GM18873 (cell line): ENCODE measurements around the gene CR1.
"Not testable (repeated sequence)": the region's sequence is repeated elsewhere in the genome, so short reads cannot be mapped to it uniquely, and the experiment has no call there.

ENCODE experiments used
- ATAC-seq: cut with Tn5 transposase; IDR thresholded peaks from one replicate; pipeline ENCODE4 v1.9.1; 2021; ENCODE audit warnings: mild to moderate bottlenecking, moderate library complexity, moderate number of reproducible peaks; ENCODE audit not compliant: unreplicated experiment, low FRiP score

The CR1 gene

DNA sequence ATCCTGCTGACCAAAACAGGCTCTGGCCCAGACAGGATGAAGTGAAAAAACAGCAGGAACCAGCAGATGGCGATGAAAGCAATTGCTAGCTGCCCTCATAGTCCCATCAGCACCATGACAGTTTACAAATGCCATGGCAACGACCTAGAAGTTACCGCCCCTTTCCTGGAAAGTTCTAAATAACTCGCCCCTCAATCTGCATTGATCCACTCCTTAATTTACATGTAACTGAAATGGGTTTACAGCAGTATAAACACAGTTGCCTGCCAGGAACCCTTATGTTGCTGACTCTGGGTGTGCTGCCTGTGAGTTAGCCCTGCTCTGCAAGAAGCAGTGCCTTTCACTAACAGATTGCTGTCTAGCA is 83.5 kb downstream of the CR1 start:
- no peak for ATAC-seq

DNA sequence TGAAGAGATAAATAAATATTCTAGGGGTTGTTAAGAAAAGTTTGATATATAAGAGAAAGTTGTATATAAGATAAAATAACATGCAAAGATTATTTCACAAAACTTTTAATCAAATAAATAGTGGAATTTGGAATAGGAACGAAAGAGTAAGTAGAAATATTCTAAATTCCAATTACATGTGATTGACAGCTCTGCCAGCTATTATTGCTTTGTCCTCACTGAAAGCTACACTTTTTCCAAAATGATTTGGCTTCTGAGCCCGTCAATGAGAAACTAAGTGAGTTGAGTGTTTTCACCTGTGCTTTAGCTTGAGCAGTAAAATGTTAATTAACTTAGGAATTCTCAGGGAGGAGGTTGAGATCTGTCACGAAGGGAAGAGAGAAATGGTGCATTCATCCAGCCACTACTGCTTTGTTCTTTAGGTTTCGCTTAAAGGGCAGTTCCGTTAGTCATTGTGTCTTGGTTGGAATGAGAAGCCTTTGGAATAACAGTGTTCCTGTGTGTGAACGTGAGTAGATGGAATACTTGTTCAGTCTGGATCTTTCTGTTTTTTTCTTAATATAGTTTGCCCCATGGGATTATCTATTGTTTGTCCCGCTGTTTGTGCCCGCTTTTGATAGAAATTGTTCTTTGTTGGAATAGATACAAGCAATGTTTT is 85.7 kb downstream of the CR1 start:
- no peak for ATAC-seq

DNA sequence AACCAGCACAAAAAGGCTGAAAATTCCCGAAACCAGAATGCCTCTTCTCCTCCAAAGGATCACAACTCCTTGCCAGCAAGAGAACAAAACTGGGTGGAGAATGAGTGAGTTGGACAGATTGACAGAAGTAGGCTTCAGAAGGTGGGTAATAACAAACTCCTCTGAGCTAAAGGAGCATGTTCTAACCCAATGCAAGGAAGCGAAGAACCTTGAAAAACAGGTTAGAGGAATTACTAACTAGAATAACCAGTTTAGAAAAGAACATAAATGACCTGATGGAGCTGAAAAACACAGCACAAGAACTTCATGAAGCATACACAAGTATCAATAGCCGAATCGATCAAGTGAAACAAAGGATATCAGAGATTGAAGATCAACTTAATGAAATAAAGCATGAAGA is 93.5 kb downstream of the CR1 start:
- ATAC-seq, result not testable (repeated sequence)

DNA sequence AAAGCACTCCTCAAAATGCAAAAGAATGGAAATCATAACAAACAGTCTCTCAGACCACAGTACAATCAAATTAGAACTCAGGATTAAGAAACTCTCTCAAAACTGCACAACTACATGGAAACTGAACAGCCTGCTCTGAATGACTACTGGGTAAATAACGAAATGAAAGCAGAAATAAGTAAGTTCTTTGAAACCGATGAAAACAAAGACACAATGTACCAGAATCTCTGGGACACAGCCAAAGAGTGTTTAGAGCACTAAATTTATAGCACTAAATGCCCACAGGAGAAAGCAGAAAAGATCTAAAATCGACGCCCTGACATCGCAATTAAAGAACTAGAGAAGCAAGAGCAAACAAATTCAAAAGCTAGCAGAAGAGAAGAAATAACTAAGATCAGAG is 95.2 kb downstream of the CR1 start:
- ATAC-seq, result not testable (repeated sequence)

DNA sequence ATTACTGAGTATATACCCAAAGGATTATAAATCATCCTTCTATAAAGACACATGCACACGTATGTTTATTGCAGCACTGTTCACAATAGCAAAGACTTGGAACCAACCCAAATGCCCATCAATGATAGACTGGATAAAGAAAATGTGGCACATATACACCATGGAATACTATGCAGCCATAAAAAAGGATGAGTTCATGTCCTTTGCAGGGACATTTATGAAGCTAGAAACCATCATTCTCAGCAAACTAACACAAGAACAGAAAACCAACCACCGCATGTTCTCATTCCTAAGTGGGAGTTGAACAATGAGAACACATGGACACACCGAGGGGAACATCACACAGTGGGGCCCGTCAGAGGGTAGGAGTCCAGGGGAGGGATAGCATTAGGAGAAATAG is 98.1 kb downstream of the CR1 start:
- not testable (repeated sequence) for ATAC-seq

DNA sequence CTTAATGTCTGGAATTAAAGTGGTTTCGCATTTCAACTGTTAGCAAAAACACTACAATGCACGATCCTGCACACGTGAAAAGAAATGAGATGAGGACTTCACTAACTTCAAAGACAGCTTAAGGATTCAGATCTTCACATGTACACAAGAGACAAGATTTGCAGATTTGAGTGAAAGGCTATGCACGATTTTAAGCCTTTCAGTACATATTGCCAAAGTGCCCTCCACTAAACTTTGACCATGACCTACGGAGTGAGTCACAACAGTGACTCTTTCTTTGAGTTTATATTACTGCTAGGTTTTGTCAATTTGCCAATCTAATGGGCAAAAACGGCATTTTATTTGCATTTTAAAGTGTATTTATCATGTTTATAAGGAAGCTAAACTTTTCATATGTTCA is 107.8 kb downstream of the CR1 start:
- ATAC-seq, result no peak

DNA sequence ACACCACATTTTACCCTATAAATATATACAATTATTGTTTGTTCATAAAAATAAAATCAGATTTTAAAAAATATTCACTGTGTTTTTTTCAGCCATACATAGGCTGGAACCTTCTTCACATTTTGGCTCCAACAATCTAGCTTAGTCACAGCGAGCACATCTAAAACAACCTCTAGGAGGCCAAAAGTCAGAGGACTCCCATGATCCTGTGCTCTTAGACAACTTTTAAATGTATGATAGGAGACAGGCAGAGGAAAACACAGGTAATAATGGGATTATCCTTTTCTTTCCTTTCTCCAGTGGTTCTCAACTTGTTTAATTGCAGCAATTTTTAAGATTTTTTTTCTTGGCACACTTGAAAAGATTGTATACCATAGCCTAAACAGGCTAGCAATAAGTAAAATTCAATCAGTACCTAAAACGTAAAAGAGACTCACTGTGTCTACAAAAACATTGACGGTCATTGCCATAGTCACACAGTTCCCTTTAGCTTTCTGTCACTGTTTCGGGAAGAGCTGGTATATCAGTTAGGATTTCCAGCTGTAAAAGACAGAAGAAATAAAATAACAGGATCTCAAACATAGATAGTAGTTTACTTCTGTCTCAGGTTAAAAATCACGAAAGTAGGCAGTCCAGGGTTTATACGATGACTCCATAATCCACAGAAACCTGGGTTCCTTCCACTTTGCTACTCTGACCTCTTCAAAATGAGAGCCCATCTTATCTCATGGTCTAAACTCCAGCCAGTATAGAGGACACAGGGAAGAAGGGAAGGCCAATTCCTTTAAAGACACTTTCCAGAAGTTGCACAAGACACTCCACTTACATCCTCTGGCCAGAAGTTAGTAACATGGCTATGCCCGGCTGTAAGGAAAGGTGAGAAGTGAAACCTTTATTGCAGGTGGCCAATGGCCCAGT is 109.7 kb downstream of the CR1 start:
- ATAC-seq, result no peak

DNA sequence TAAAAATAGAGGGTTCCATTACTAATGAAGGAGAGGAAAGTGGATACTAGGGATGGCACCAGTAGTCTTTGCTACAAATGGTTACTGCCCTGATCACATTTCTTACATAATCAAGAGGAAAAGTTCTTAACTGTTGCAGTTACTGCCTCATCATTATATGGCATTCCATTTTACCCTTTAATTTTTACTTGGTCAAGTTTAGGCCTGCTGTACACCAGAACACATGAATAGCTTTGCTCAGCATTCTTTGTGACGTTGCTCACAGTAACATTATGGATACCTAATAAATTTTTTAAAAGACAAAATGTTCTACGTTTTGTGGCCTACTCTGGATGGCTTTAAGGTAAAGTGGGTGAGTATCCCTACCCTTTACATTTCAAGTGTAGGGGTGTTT is 110.4 kb downstream of the CR1 start:
- ATAC-seq, result no peak

DNA sequence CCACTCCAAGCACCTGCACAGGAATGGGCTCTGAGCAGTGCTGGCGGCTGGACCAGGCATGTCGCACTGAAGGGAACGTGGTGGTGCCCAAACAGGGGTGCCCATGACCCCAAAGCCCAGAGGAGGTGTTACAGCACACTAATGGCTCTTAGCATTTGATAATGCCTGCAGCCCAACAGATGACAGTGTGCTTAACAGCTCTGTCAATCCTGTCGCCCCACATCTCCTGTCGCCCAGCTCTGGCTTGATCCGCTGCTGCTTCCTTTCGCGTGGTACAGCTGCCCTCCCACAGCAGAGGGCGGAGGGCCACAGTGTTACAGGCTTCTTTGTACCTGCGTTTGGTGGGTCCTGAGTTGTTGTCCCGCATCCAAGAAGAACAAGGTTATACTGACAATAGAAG is 116.8 kb downstream of the CR1 start:
- ATAC-seq, result no peak

DNA sequence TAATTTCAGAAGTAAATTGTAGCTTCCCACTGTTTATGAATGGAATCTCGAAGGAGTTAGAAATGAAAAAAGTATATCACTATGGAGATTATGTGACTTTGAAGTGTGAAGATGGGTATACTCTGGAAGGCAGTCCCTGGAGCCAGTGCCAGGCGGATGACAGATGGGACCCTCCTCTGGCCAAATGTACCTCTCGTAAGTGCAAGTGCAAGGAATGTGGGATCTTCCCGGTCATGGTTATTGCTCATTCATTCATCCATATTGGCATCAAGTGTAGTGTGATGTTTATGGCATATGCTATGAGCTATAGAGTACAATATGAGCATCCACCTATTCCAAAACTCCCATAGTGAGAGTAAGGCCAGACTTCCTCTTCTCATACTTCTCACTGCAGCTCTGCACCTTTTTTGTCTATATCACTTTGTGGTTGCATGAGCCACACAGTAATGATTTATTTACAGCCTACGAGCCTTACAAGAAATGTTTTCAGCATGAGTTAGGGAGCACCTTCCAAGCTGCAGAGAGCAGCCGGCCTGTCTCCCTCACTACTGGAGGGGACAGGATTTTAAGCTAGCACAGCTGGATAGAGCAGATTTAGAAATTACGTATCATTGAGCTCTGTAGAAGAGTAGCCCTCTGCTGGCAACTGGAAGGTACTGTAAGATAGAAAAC is 124.0 kb downstream of the CR1 start:
- ATAC-seq, result peak; percentile 88

DNA sequence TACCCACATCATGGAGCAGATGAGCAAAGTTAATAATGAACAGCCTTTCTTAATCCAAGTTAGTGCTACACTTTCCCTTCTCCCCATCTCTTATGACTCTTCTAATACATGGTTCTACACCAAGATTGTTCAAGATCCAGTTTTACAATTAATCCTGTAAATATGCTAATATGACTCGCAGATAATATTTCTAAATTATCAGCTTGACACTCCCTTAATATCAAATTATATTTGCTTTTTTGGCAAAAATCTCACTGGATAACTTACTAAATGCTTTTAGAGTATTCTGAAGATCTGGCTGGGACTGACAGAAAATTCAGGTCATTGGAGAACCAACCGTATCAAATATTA is 124.6 kb downstream of the CR1 start:
- ATAC-seq, result no peak

DNA sequence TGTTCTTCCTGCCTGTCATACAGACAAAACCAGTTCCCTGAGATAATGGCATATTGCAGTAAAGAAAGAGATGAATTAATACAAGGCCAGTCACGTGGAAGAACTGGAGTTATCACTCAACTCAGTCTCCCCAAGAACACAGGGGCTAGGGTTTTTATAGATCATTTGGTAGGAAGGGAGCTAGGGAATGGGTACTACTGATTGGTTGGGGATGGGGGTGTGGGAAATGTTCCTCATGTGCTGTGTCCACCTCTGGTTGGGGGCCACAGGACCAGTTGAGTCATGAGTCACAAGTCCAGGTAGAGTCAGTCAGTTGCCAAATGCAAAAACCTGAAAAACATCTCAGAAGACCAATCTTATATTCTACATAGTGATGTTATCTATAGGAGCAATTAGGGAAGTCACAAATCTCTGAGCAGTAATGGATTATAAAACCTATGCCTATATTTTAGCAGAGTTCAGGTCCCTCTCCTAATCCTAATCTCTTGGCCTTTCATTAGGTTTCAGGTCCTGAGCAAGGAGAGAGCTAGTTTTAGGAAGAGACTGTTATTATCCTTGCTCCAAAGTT is 129.6 kb downstream of the CR1 start:
- not testable (repeated sequence) for ATAC-seq

DNA sequence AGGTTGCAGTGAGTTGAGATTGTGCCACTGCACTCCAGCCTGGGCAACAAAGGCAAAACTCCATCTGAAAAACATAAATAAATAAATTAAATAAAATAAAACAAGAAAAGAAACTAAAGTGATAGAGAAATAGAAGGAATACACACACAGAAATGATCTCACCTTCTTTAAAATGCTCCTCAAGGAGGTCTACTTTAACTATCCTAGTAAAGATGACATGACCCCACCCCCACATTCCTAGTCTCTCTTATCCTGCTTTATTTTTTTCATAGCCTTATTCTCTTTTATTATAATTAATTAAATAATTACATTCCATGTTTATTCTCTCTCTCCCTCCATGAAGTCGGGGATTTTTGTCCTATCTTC is 131.0 kb downstream of the CR1 start:
- no peak for ATAC-seq

DNA sequence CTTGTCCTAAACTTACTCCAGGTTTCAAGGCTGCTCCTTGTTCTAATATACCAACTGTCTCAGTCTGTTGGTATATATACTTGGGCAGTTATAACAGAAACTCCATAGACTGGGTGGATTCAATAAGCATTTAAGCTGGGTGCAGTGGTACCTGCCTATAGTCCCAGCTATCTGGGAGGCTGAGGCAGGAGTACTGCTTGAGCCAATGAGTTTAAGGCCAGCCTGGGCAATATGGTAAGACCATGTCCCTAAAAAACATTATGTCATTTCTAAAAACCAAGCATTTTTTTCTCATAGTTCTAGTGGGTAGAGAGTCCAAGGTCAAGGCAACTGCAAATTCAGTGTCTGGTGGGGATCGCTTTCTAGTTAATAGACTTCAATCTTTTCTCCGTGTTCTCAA is 131.5 kb downstream of the CR1 start:
- no peak for ATAC-seq

DNA sequence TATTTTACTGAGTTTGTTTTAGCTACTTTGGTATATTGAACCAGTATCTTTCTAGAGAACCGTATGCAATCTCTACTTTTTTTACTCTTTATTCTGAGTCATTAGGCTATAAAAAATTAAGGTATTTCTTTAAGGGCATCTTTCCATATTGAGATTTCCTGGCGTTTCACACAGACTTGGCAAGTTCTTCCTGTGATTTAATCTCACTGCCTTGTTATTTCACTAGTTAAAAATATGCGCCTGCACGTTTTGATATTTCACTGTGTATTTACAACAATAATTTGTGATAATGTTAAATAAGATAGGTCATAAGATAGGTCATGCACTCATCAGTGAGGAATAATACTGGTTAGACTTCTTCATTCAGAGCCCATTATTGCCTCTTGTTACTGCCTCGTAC is 132.8 kb downstream of the CR1 start:
- no peak for ATAC-seq

DNA sequence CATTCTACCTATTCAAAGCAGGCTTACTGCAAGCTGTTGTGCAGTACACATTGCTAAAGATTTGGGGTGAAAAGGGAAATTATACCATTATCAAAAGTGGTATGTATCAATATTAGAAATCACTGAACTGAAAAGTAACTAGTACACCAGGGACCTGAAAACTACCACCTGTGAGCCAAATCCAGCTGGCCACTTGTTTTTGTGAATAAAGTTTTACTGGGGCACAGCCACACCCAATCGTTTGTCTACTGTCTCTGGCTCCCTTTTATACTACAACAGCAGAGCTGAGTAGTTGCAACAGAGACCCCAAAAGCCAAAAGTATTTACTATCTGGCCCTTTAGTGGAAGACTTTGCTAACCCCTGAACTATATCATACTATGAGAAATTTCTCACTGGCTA is 135.2 kb downstream of the CR1 start:
- no peak for ATAC-seq

DNA sequence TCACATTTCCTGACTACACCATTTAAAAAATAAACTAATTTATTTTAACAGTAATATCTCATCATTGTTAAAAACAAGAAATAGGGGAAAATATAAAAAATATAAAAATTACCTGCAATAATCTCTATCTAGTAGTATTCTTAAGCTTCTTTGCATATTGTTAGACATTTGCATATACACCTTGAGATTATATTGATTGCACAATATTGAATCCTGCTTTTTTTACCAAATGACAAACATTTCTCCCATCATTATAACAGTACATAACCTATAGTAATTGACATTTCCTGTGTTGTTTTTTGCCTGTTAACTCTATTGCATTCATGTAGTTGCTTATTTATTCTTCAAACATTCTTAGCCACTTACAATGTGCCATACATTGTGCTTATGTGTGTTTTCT is 137.3 kb downstream of the CR1 start:
- ATAC-seq, result no peak

DNA sequence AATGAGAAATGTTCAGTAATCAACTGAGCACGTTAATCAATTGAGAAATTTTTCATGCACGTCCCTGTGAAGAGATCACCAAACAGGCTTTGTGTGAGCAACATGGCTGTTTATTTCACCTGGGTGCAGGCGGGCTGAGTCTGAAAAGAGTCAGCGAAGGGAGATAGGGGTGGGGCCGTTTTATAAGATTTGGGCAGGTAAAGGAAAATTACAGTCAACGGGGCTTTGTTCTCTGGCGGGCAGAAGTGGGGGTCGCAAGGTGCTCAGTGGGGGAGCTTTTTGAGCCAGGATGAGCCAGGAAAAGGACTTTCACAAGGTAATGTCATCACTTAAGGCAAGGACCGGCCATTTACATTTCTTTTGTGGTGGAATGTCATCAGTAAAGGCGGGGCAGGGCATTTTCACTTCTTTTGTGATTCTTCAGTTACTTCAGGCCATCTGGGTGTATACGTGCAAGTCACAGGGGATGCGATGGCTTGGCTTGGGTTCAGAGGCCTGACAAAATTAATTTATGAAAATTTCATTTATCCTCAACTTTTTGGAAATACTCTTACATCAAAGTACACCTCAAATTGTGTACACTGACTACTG is 137.8 kb downstream of the CR1 start:
- ATAC-seq, result not testable (repeated sequence)

DNA sequence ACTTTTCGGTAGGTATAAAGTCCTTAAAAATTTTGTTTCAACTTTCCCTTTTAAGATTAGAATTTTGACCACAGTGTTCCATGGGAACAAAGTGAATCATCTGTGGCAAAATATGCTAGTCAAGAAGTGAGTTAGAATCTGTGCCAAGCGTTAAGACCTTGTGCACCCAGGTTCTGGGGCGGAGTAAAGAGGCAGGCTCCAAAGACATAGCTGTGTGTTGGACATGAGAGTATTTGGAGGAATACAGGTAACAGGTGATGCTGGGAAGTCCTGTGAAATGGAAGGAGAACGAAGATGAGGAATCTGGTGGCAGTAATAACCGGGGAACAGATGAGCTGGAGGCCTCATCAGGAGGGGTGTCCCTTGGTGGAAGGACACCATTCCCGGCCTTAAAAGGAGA is 138.3 kb downstream of the CR1 start:
- not testable (repeated sequence) for ATAC-seq

DNA sequence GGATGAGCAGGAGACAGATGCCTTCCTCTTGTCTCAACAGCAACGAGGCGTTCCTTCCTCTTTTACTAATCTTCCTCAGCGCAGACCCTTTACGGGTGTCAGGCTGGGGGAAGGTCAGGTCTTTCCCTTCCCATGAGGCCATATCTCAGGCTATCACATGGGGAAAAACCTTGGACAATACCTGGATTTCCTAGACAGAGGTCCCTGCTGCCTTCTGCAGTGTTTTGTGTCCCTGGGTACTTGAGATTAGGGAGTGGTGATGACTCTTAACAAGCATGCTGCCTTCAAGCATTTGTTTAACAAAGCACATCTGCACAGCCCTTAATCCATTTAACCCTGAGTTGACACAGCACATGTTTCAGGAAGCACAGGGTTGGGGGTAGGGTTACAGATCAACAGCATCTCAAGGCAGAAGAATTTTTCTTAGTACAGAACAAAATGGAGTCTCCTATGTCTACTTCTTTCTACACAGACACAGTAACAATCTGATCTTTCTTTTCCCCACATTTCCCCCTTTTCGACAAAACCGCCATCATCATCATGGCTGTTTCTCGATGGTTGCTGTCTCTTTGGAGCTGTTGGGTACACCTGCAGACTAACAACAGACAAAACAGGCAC is 139.7 kb downstream of the CR1 start:
- ATAC-seq, result not testable (repeated sequence)
